Measurements from ENCODE around the gene ABHD6.

DNA sequence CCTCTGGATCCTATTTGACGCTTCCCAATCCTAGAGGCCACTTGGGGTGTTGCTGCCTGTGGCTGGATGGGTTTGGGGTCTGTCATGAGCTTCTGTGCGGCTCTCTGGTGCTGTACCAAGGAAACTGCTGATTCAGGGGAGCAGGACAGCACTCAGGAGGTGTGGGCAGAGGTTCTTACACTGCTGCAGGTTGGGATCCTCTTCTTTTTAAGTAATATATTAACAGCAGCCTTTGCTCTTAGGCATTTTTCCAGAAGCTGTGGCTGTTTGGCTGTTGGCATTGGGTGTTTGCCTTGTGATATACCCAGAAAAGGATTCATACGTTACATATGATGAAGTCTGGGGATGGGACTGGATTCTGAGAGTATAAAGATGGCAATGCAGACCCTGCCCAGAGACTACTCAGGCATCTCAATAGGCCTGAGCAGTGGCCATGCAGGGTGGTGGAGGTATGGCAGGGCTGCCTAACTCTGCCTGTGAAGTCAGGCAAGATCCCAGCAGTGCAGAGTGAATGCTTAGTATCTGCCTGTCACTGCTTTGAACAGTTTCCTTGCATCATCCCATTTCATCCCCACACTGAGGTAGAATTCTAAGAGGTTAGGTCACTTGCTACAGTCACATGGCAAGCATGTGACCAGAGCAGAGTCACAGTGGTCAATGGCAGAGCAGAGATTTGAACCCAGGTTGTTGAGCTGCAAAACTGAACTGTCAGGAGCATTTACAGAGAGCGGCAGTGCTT lies 3.9 kb downstream of the ABHD6 start:
- TF ChIP-seq EP300 (IDR thresholded peaks at IDR 0.05) = no peak
- TF ChIP-seq, protein P1, sequence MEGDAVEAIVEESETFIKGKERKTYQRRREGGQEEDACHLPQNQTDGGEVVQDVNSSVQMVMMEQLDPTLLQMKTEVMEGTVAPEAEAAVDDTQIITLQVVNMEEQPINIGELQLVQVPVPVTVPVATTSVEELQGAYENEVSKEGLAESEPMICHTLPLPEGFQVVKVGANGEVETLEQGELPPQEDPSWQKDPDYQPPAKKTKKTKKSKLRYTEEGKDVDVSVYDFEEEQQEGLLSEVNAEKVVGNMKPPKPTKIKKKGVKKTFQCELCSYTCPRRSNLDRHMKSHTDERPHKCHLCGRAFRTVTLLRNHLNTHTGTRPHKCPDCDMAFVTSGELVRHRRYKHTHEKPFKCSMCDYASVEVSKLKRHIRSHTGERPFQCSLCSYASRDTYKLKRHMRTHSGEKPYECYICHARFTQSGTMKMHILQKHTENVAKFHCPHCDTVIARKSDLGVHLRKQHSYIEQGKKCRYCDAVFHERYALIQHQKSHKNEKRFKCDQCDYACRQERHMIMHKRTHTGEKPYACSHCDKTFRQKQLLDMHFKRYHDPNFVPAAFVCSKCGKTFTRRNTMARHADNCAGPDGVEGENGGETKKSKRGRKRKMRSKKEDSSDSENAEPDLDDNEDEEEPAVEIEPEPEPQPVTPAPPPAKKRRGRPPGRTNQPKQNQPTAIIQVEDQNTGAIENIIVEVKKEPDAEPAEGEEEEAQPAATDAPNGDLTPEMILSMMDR (IDR thresholded peaks at IDR 0.05) = no peak
- TF ChIP-seq POLR2A (IDR thresholded peaks at IDR 0.05) = no peak
- no peak for TF ChIP-seq POLR2AphosphoS5 (IDR thresholded peaks at IDR 0.05)

All from upper lobe of left lung (tissue), 4 donors.